GM13977 (cell line): ENCODE measurements around the gene IPO9.
"Not testable (repeated sequence)": the region's sequence is repeated elsewhere in the genome, so short reads cannot be mapped to it uniquely, and the experiment has no call there.

Experiments used
- DNase-seq: peaks from one replicate; pipeline ENCODE4 v3.0.0; 2012; ENCODE audit warnings: low spot score
- in situ Hi-C: fragments of 300-500 bp; cut with MboI; formaldehyde crosslinking; loops from one replicate; pipeline ENCODE4 v1.12.0; 2022; ENCODE audit warnings: low sequenced_read_pairs, low pct_unique_long_range_greater_than_20kb, mixed read lengths, inconsistent platforms; ENCODE audit not compliant: unreplicated experiment
- TF ChIP-seq, protein P1 (sequence below): IDR thresholded peaks from 2 replicates; pipeline ENCODE4 v1.5.1; 2012; ENCODE audit warnings: mild to moderate bottlenecking, control low read depth; ENCODE audit not compliant: insufficient read depth; ENCODE audit errors: extremely low read depth, missing control alignments

Gene IPO9

DNA sequence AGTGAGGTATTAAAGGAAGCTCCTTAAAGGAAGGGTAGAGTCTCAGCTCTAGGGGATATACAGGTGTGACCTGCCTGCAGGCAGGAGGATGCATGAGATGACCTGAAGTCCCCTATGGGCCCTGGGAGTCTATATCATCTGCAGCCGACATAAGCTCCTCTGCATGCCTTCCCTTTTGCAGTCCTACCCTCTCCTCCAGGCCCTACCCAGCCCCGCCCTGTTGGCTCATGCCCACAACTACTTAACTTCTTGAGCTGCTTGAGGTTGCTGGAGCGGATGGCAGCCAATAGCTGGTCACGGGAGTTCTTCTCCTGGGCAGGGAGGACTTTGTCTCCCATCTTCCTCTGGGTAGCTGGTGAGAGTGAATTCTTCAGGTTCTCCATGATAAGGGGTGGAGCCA lies 70.0 kb downstream of the IPO9 start:
- in situ Hi-C loops, result loop anchor here (10.0 kb wide), 1 partner anchor 236 kb away; no protein-coding TSS in a partner anchor

DNA sequence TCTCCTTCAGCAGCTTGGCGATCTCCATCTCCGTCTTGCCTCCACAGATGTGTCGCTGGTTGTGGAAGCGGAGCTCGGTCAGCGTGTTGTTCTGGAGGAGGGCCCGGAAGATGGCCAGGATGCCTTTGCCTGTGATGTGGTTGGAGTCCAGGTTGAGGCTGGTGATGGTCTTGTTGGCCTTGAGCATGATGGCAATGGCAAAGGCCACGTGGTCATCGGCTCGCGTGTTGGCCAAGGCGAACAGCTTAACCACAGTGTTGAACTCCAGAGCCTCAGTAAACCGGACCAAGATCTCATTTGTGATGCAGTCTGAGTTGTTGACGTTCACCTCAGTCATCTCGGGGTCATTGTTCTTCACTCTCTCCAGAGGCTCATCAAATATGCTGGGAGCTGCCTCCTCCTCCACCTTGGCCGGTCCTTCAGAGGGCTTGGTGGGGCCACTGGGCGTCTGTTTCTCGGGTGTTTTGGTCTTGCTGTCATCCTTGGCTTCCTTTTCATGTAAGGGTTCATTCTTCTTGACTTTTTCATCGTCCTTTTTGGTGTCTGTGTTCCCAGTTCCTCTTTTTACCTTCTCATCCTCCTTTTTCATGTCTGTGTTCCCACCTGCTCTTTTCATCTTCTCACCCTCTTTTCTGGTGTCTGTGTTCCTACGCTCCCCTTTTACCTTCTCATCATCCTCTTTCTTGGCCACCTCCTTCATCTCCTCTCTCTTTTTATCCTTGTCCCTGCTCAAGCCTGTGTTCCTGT lies 70.9 kb downstream of the IPO9 start:
- TF ChIP-seq, protein P1, sequence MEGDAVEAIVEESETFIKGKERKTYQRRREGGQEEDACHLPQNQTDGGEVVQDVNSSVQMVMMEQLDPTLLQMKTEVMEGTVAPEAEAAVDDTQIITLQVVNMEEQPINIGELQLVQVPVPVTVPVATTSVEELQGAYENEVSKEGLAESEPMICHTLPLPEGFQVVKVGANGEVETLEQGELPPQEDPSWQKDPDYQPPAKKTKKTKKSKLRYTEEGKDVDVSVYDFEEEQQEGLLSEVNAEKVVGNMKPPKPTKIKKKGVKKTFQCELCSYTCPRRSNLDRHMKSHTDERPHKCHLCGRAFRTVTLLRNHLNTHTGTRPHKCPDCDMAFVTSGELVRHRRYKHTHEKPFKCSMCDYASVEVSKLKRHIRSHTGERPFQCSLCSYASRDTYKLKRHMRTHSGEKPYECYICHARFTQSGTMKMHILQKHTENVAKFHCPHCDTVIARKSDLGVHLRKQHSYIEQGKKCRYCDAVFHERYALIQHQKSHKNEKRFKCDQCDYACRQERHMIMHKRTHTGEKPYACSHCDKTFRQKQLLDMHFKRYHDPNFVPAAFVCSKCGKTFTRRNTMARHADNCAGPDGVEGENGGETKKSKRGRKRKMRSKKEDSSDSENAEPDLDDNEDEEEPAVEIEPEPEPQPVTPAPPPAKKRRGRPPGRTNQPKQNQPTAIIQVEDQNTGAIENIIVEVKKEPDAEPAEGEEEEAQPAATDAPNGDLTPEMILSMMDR, result no peak
- in situ Hi-C loops, result loop anchor here (5.0 to 10.0 kb wide), 2 partner anchors 72 to 235 kb away; no protein-coding TSS in a partner anchor
- no peak for DNase-seq

More for the DNA sequence above, 70.0 kb downstream of the IPO9 start:
- TF ChIP-seq, protein P1, result no peak
- DNase-seq, result no peak

DNA sequence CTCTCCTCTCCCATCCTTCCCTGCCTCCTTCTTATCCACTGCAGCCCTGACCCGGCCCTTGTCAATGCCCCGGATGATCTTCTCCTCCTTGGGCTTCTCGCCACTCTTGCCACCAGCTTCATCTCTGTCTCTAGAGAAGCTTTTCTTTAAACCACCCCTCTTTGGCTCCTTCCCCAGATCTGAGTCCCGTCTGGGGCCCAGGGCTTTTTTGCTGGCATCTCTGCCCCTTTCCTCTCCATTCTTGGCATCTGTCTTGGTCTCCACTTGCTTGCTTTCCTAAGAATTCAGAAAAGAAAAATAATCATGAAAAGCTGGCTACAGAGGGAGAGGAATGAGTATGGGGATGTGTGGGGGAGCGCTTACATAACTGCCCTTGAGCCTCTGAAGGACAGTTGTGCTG lies 71.5 kb downstream of the IPO9 start:
- TF ChIP-seq, protein P1, result no peak
- no peak for DNase-seq
- in situ Hi-C loops, result loop anchor here (5.0 kb wide), 1 partner anchor 72 kb away; no protein-coding TSS in a partner anchor

DNA sequence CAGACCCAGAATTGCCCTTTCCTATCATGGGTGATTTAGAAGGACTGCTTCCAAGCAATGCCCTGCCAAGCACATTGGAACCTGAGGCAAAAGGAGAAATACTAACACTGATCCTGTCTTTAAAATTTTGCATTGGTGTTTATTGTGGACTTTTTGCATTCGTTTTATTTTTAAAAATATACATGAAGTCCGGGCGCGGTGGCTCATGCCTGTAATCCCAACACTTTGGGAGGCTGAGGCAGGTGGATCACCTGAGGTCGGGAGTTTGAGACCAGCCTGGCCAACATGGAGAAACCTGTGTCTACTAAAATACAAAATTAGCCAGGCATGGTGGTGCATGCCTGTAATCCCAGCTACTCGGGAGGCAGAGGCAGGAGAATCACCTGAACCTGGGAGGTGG lies 72.1 kb downstream of the IPO9 start:
- in situ Hi-C loops, result loop anchor here (5.0 kb wide), 1 partner anchor 71 kb away; no protein-coding TSS in a partner anchor
- not testable (repeated sequence) for DNase-seq

DNA sequence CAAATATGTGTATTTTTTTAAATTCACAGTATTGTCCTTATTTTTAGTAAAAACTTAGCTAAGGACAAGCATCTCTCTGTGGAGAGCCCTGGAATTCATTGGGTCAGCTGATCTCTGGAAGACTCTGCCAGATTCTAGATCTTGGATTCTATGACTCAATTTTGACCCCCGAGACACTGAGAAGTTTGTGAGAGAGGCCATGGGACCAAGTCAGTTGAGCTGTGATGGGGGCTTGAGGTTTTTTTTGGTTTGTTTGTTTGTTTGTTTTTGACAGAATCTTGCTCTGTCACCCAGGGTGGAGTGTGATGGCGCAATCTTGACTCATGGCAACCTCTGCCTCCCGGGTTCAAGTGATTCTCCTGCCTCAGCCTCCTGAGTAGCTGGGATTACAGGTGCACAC lies 73.2 kb downstream of the IPO9 start:
- TF ChIP-seq, protein P1, result no peak
- in situ Hi-C loops, result loop anchor here (5.0 kb wide), 1 partner anchor 70 kb away; no protein-coding TSS in a partner anchor
- no peak for DNase-seq

DNA sequence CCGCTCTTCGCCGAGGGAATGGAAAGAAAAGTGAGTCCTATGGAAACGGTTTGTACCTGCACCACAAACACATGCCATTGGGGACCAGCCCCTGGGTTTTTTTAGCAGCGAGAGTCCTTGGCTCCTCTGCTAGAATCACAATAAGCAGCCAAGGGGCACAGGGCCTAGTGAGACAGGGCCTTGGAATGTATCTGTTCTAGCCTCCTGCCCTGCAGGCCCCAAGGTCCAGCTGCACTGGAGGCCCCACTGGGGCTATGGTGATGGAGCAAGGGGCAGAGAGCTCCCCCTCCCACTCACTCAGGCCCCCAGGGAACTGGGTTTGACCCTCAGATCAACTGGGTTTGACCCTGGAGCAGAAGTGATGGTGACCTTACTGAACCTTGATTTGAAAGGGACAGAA lies 74.2 kb downstream of the IPO9 start:
- in situ Hi-C loops, result loop anchor here (5.0 kb wide), 1 partner anchor 69 kb away; no protein-coding TSS in a partner anchor
- no peak for DNase-seq
- TF ChIP-seq, protein P1, result no peak

DNA sequence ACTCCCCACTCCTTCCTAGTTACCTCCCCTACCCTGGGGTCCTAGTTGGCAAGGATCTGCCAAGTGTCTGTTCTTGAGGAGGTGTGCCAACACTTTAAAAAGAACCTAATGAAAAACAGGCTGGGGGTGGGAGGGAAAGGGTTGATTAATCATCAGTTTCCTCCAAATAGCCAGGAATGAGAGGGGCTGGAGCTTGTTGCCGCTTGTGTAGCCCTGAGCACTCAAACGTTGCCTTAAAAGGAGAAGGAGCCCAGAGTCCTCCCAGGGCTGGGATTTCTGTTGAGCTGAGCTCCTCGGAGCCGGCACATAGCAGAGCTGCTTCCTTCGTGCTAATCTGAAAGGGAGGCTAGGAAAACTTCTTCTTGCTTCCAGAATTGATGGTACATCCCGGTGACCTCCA lies 75.6 kb downstream of the IPO9 start:
- no peak for DNase-seq
- TF ChIP-seq, protein P1, result no peak
- in situ Hi-C loops, result loop anchor here (5.0 kb wide), 1 partner anchor 68 kb away; no protein-coding TSS in a partner anchor
